ENCODE data around the gene KRTAP20-4.

Gene KRTAP20-4

DNA sequence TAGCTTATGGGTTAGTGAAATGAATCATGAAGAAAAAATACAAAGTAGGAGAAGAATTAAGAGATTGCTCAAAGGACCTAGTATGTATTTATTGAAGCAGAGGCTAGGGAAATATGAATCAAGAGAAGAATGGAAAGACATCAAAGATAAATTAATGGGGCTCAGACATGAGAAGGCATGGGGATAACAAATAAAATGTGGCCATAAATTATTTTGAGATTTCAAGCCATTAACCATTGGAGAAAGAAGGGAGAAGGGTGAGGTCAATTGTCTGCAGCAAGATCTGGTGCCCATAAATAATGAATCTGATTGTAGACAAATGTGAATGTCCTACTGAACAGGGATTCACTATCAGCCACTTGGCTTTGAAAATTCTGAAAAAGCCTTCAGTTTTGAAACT, 32.5 kb downstream of the KRTAP20-4 start:
- no peak for DNase-seq (ENCODE audit: low read depth)

DNA sequence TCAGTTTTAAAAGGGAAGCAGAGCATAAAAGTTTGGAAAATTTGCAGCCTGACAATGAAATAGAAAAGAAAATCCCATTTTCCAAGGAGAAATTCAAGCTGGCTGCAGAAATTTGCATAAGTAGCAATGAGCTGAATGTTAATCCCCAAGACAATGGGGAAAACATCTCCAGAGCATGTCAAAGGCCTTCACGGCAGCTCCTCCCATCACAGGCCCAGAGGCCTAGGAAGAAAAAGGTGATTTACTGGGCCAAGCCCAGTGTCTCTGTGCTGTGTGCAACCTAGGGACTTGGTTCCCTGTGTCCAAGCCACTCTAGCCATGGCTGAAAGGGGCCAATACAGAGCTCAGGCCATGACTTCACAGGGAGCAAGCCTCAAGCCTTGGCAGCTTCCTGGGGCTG, 48.3 kb downstream of the KRTAP20-4 start:
- DNase-seq (ENCODE audit: low read depth) = no peak
